Retinal pigment epithelial cell (primary cell): ENCODE measurements around the gene ZNF230.

Source experiments
- DNase-seq: peaks from one replicate; pipeline ENCODE4 v3.0.0-alpha.2; 2010; ENCODE audit warnings: low read depth
- H3K4me3 ChIP-seq: 2 replicates; pipeline ENCODE4 v1.5.1; 2011; ENCODE audit warnings: mild to moderate bottlenecking, low read length, control low read depth, moderate library complexity
- TF ChIP-seq, protein P1 (sequence below): conservative IDR thresholded peaks from 2 replicates; pipeline ENCODE4 v1.5.1; 2011; ENCODE audit warnings: low read depth, low read length, control low read depth, inconsistent platforms

ZNF230 gene

GRCh38 chr19:44032001-44032610, 29.3 kb downstream of the ZNF230 start:
- H3K4me3 ChIP-seq, result no peak overlapping the region
- TF ChIP-seq, protein P1, sequence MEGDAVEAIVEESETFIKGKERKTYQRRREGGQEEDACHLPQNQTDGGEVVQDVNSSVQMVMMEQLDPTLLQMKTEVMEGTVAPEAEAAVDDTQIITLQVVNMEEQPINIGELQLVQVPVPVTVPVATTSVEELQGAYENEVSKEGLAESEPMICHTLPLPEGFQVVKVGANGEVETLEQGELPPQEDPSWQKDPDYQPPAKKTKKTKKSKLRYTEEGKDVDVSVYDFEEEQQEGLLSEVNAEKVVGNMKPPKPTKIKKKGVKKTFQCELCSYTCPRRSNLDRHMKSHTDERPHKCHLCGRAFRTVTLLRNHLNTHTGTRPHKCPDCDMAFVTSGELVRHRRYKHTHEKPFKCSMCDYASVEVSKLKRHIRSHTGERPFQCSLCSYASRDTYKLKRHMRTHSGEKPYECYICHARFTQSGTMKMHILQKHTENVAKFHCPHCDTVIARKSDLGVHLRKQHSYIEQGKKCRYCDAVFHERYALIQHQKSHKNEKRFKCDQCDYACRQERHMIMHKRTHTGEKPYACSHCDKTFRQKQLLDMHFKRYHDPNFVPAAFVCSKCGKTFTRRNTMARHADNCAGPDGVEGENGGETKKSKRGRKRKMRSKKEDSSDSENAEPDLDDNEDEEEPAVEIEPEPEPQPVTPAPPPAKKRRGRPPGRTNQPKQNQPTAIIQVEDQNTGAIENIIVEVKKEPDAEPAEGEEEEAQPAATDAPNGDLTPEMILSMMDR, result no peak
- DNase-seq, result no peak

GRCh38 chr19:44042147-44042546, 39.4 kb downstream of the ZNF230 start:
- DNase-seq, result no peak
- TF ChIP-seq, protein P1, result no peak
- H3K4me3 ChIP-seq, result no peak overlapping the region

- DNase-seq, result no peak
- TF ChIP-seq, protein P1, result no peak
- H3K4me3 ChIP-seq, result peak overlapping the region; percentile 96
These were observed 48.2 kb downstream of the ZNF230 start for GRCh38 chr19:44050740-44051649.

DNA sequence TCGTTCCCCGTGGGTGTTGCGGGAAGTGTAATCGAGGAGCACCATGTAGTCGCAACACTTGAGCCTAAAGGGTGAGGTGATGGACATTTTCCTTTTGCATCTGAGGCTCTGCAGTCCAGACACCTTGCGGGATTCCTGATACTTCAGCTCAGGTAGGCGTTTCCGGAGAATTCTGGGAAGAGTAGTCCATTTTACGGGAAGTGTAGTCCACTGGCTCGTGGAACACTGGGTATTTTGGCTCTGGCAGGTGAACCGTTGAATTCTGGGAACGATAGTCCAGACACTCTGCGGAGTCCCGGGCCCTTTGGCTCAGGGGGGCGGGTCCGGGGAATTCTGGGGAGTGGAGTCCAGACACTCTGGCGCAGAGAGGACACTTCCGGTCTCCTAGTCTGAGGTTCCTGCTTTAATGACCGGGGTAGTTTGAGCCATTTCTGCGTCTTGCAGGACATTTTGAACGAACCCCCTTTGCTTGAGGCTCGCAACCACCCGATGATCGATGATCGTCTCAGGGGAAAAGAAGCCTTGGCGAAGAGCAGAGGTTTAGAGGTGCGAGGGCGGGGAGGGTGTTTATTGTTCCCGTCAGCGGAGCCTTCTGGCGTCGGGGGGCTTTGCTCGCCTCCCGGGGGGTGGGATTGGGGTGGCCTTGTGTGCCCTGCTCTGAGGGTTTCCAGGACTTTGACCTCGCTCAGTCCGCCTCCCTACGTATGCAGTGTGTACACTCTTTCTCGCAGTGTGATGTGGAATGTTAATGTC, 49.1 kb downstream of the ZNF230 start, which contains the start of gene ZNF223:
Gene ZNF223, plus strand, starts transcription at position 387 of the 753 bp plus-strand sequence. CDS start 3,141 bp downstream, outside the sequence.
- peak; percentile 75 for DNase-seq

GRCh38 chr19:44055870-44056269, 53.1 kb downstream of the ZNF230 start:
- TF ChIP-seq, protein P1, result no peak
- no peak for DNase-seq
- H3K4me3 ChIP-seq, result no peak overlapping the region

More for the DNA sequence above, 49.1 kb downstream of the ZNF230 start, which contains the start of gene ZNF223:
- TF ChIP-seq, protein P1, result no peak
- peak within 1 kb of the TSS; percentile 96 for H3K4me3 ChIP-seq

- DNase-seq, result no peak
- H3K4me3 ChIP-seq, result no peak overlapping the region
- TF ChIP-seq, protein P1, result no peak
These were observed 56.5 kb downstream of the ZNF230 start for GRCh38 chr19:44059229-44059628.
